Activated CD8-positive, alpha-beta memory T cell treated with anti-CD3 and anti-CD28 coated beads, Interleukin-2, amount 10 ng/mL, durations not matched to agents 7 days and 5 days (primary cell): Measurements from ENCODE around the gene ACAP3. TPM values are rescaled to one million over a fixed set of nuclear protein-coding genes. Genes with fewer than 3 reads are reported as not detected.
A peak's percentile ranks its signal among the peaks of the same experiment; 100 is the strongest.

ENCODE experiments used
- ATAC-seq: fragments of 150-1000 bp; cut with Tn5 transposase; one replicate; pipeline ENCODE4 v1.10.0; 2021; ENCODE audit warnings: moderate library complexity
- CTCF ChIA-PET: fragments of 350-600 bp; sonication (Branson Sonifier 250); formaldehyde crosslinking; loops from one replicate; lab custom pipeline; 2021; ENCODE audit warnings: antibody characterized with exemption; lab: Charles Lee
- DNase-seq: peaks from one replicate; pipeline ENCODE4 v3.0.0-alpha.2; 2020
- H3K27ac Mint-ChIP-seq: one replicate; pipeline ENCODE4 v1.8.0; 2021; ENCODE audit warnings: mild to moderate bottlenecking, mixed read lengths
- H3K27me3 Mint-ChIP-seq: one replicate; pipeline ENCODE4 v1.8.0; 2021; ENCODE audit warnings: mixed read lengths
- H3K36me3 Mint-ChIP-seq: one replicate; pipeline ENCODE4 v1.8.0; 2021; ENCODE audit warnings: mild to moderate bottlenecking, mixed read lengths
- H3K4me1 Mint-ChIP-seq: one replicate; pipeline ENCODE4 v1.8.0; 2021; ENCODE audit warnings: mixed read lengths
- H3K4me3 Mint-ChIP-seq: one replicate; pipeline ENCODE4 v1.8.0; 2021; ENCODE audit warnings: mild to moderate bottlenecking, moderate library complexity, mixed read lengths
- H3K9me3 Mint-ChIP-seq: one replicate; pipeline ENCODE4 v1.8.0; 2022; ENCODE audit warnings: low read depth, mixed read lengths
- microRNA-seq: library from miRNA; unstranded; fragments of <30 nt; microRNA quantifications from one replicate; pipeline ENCODE4 v1.2.0, GENCODE V29; 2022
- total RNA-seq, 2 experiments: library from RNA; stranded (reverse); gene quantifications; one replicate each; pipeline ENCODE4 v1.2.3, GENCODE V29; 2021

The ACAP3 gene
- total RNA-seq, 2 experiments from 2014 or later, result 71.7 to 99.9 TPM

GRCh38 chr1:1245817-1246576 is 61.7 kb downstream of the ACAP3 start:
- DNase-seq (no peak), ATAC-seq (no peak)
- CTCF ChIA-PET, result no interaction called here
- H3K9me3 Mint-ChIP-seq, result no peaks in the 10 kb centered on the region
- peaks cover under 1% of the 10 kb centered on the region for H3K36me3 Mint-ChIP-seq
- H3K27me3 Mint-ChIP-seq, result peaks cover 3% of the 10 kb centered on the region
- no peak overlapping the region for H3K4me3 Mint-ChIP-seq
- H3K4me1 Mint-ChIP-seq, result peaks cover 11% of the 10 kb centered on the region
- H3K27ac Mint-ChIP-seq, result no peak overlapping the region

- DNase-seq (no peak), ATAC-seq (peak; percentile 34)
- peaks cover 5% of the 10 kb centered on the region for H3K4me1 Mint-ChIP-seq
- no peak overlapping the region for H3K4me3 Mint-ChIP-seq
- no peaks in the 10 kb centered on the region for H3K36me3 Mint-ChIP-seq
- CTCF ChIA-PET, result no interaction called here
- H3K27me3 Mint-ChIP-seq, result peaks cover 3% of the 10 kb centered on the region
- no peaks in the 10 kb centered on the region for H3K9me3 Mint-ChIP-seq
- H3K27ac Mint-ChIP-seq, result no peak overlapping the region
Observed at GRCh38 chr1:1245178-1245816, 62.4 kb downstream of the ACAP3 start.

GRCh38 chr1:1244192-1244811 is 63.4 kb downstream of the ACAP3 start:
- DNase-seq, result no peak
- ATAC-seq, result no peak
- Mint-ChIP-seq H3K36me3 (no peaks in the 10 kb centered on the region), H3K9me3 (no peaks in the 10 kb centered on the region), H3K27ac (no peak overlapping the region), H3K4me3 (no peak overlapping the region), H3K4me1 (no peaks in the 10 kb centered on the region), H3K27me3 (peaks cover 3% of the 10 kb centered on the region)
- CTCF ChIA-PET, result no interaction called here

- H3K4me1 Mint-ChIP-seq, result no peaks in the 10 kb centered on the region
- CTCF ChIA-PET, result no interaction called here
- no peak for ATAC-seq
Observed at GRCh38 chr1:1243807-1244191, 63.9 kb downstream of the ACAP3 start.

GRCh38 chr1:1243266-1243660 is 64.5 kb downstream of the ACAP3 start:
- no peaks in the 10 kb centered on the region for H3K9me3 Mint-ChIP-seq
- ATAC-seq (no peak), DNase-seq (no peak)
- no peak overlapping the region for H3K4me3 Mint-ChIP-seq
- H3K36me3 Mint-ChIP-seq, result no peaks in the 10 kb centered on the region
- H3K27ac Mint-ChIP-seq, result no peak overlapping the region
- peaks cover 3% of the 10 kb centered on the region for H3K27me3 Mint-ChIP-seq
- CTCF ChIA-PET, result no interaction called here
- H3K4me1 Mint-ChIP-seq, result no peaks in the 10 kb centered on the region

More at GRCh38 chr1:1243807-1244191, 63.9 kb downstream of the ACAP3 start:
- Mint-ChIP-seq H3K9me3 (no peaks in the 10 kb centered on the region), H3K27me3 (peaks cover 3% of the 10 kb centered on the region), H3K36me3 (no peaks in the 10 kb centered on the region), H3K4me3 (no peak overlapping the region), H3K27ac (no peak overlapping the region)
- DNase-seq, result no peak

- Mint-ChIP-seq H3K4me1 (no peaks in the 10 kb centered on the region), H3K9me3 (no peaks in the 10 kb centered on the region), H3K36me3 (no peaks in the 10 kb centered on the region), H3K27me3 (peaks cover 3% of the 10 kb centered on the region), H3K4me3 (no peak overlapping the region), H3K27ac (no peak overlapping the region)
- no peak for DNase-seq
- CTCF ChIA-PET, result no interaction called here
- ATAC-seq, result no peak
Observed at GRCh38 chr1:1242461-1243265, 65.1 kb downstream of the ACAP3 start.

Small RNAs within 50 kb of the gene (microRNA-seq; reads per million reads assigned to microRNA genes)
- gene MIR6726, result not detected
- gene MIR6727, result not detected
- gene MIR6808, result not detected

Other genes starting within 250 kb of the ACAP3 start
- not detected for gene RNF223, start 233.6 kb downstream of the ACAP3 start, total RNA-seq
- gene C1orf159, start 191.8 kb downstream of the ACAP3 start, total RNA-seq, result 10 to 100 TPM; 22.9 to 23.6 TPM
- gene TTLL10, start 134.1 kb downstream of the ACAP3 start, total RNA-seq, result not detected
- 100 to 1,000 TPM in 1 of 2 experiments, 10 to 100 TPM in 1; 28.1 to 156 TPM for gene TNFRSF18, start 101.3 kb downstream of the ACAP3 start, total RNA-seq
- gene TNFRSF4, start 93.8 kb downstream of the ACAP3 start, total RNA-seq, result 10 to 100 TPM in 1 of 2 experiments, 1 to 10 TPM in 1; 8.1 to 72.4 TPM
- gene SDF4, start 75.9 kb downstream of the ACAP3 start, total RNA-seq, result 100 to 1,000 TPM; 109 to 144 TPM
- gene B3GALT6, start 75.7 kb downstream of the ACAP3 start, total RNA-seq, result 10 to 100 TPM; 17.6 to 25.5 TPM
- gene C1QTNF12, start 61.2 kb downstream of the ACAP3 start, total RNA-seq, result 1 to 10 TPM; 2.0 to 2.6 TPM
- gene UBE2J2, start 34.1 kb downstream of the ACAP3 start, total RNA-seq, result 10 to 100 TPM; 71.3 to 83.3 TPM
- gene SCNN1D, start 27.5 kb downstream of the ACAP3 start, total RNA-seq, result 1 to 10 TPM; 4.7 to 5.0 TPM
- 10 to 100 TPM; 26.3 to 27.2 TPM for gene PUSL1, start 667 bp upstream of the ACAP3 start, total RNA-seq
- gene INTS11, start 16.7 kb upstream of the ACAP3 start, total RNA-seq, result 100 to 1,000 TPM; 126 to 135 TPM
- gene CPTP, start 16.9 kb upstream of the ACAP3 start, total RNA-seq, result 10 to 100 TPM; 17.6 to 18.5 TPM
- gene TAS1R3, start 23.4 kb upstream of the ACAP3 start, total RNA-seq, result under 1 TPM; 0.77 to 0.82 TPM
- gene DVL1, start 41.5 kb upstream of the ACAP3 start, total RNA-seq, result 10 to 100 TPM; 35.2 to 42.0 TPM
- gene MXRA8, start 50.6 kb upstream of the ACAP3 start, total RNA-seq, result under 1 TPM in 1 of 2 experiments, not detected in 1; 0.61 TPM
- 100 to 1,000 TPM; 139 to 141 TPM for gene AURKAIP1, start 67.3 kb upstream of the ACAP3 start, total RNA-seq
- 100 to 1,000 TPM; 120 to 124 TPM for gene CCNL2, start 91.4 kb upstream of the ACAP3 start, total RNA-seq
- 100 to 1,000 TPM in 1 of 2 experiments, 10 to 100 TPM in 1; 95.2 to 130 TPM for gene MRPL20, start 99.4 kb upstream of the ACAP3 start, total RNA-seq
- gene ANKRD65, start 113.3 kb upstream of the ACAP3 start, total RNA-seq, result not detected
- under 1 TPM; 0.20 to 0.28 TPM for gene VWA1, start 127.8 kb upstream of the ACAP3 start, total RNA-seq
- gene ATAD3C, start 141.8 kb upstream of the ACAP3 start, total RNA-seq, result under 1 TPM; 0.38 to 0.87 TPM
- 10 to 100 TPM; 46.5 to 63.3 TPM for gene ATAD3B, start 163.8 kb upstream of the ACAP3 start, total RNA-seq
- gene ATAD3A, start 204.2 kb upstream of the ACAP3 start, total RNA-seq, result 10 to 100 TPM; 45.1 to 58.9 TPM
- gene TMEM240, start 232.7 kb upstream of the ACAP3 start, total RNA-seq, result under 1 TPM; 0.38 to 0.61 TPM